Ishikawa (cell line): ENCODE results near the gene RASA3.
A peak's percentile ranks its signal among the peaks of the same experiment; 100 is the strongest.

ENCODE experiments used
- CEBPB ChIP-seq: IDR thresholded peaks from 2 replicates; pipeline ENCODE4 v1.6.1; 2012
- CREB1 ChIP-seq: IDR thresholded peaks from 2 replicates; pipeline ENCODE4 v1.6.1; 2012; ENCODE audit warnings: low read depth
- EGR1 ChIP-seq: IDR thresholded peaks from 2 replicates; pipeline ENCODE4 v1.6.1; 2012
- EP300 ChIP-seq: IDR thresholded peaks from 2 replicates; pipeline ENCODE4 v1.6.1; 2012; ENCODE audit warnings: borderline replicate concordance
- FOXM1 ChIP-seq: IDR thresholded peaks from 2 replicates; pipeline ENCODE4 v1.6.1; 2012; ENCODE audit warnings: low read depth, borderline replicate concordance
- NFIC ChIP-seq: IDR thresholded peaks from 2 replicates; pipeline ENCODE4 v1.6.1; 2012
- RAD21 ChIP-seq: IDR thresholded peaks from 2 replicates; pipeline ENCODE4 v1.6.1; 2012; ENCODE audit warnings: low read depth
- TAF1 ChIP-seq: IDR thresholded peaks from 2 replicates; pipeline ENCODE4 v1.6.1; 2012; ENCODE audit warnings: low read depth, mild to moderate bottlenecking
- TCF12 ChIP-seq: IDR thresholded peaks from 2 replicates; pipeline ENCODE4 v1.6.1; 2012; ENCODE audit warnings: low read depth
- TEAD4 ChIP-seq: IDR thresholded peaks from 2 replicates; pipeline ENCODE4 v1.6.1; 2012
- YY1 ChIP-seq: IDR thresholded peaks from 2 replicates; pipeline ENCODE4 v1.6.1; 2012; ENCODE audit warnings: low read depth
- ZBTB7A ChIP-seq: IDR thresholded peaks from 2 replicates; pipeline ENCODE4 v1.6.1; 2012; ENCODE audit warnings: low read depth
- TF ChIP-seq, protein P1 (sequence below): IDR thresholded peaks from 2 replicates; pipeline ENCODE4 v1.6.1; 2012
- TF ChIP-seq, protein P2 (sequence below): IDR thresholded peaks from 2 replicates; pipeline ENCODE4 v1.6.1; 2012; ENCODE audit warnings: low read depth, mild to moderate bottlenecking
- TF ChIP-seq, protein P3 (sequence below): IDR thresholded peaks from 2 replicates; pipeline ENCODE4 v1.6.1; 2012

Gene RASA3

GRCh38 chr13:114048443-114048842, 84.0 kb downstream of the RASA3 start:
- TF ChIP-seq CREB1 = no peak
- TF ChIP-seq, protein P1, sequence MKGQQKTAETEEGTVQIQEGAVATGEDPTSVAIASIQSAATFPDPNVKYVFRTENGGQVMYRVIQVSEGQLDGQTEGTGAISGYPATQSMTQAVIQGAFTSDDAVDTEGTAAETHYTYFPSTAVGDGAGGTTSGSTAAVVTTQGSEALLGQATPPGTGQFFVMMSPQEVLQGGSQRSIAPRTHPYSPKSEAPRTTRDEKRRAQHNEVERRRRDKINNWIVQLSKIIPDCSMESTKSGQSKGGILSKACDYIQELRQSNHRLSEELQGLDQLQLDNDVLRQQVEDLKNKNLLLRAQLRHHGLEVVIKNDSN = no peak
- no peak for TF ChIP-seq FOXM1
- TF ChIP-seq YY1 = no peak
- TF ChIP-seq, protein P2, sequence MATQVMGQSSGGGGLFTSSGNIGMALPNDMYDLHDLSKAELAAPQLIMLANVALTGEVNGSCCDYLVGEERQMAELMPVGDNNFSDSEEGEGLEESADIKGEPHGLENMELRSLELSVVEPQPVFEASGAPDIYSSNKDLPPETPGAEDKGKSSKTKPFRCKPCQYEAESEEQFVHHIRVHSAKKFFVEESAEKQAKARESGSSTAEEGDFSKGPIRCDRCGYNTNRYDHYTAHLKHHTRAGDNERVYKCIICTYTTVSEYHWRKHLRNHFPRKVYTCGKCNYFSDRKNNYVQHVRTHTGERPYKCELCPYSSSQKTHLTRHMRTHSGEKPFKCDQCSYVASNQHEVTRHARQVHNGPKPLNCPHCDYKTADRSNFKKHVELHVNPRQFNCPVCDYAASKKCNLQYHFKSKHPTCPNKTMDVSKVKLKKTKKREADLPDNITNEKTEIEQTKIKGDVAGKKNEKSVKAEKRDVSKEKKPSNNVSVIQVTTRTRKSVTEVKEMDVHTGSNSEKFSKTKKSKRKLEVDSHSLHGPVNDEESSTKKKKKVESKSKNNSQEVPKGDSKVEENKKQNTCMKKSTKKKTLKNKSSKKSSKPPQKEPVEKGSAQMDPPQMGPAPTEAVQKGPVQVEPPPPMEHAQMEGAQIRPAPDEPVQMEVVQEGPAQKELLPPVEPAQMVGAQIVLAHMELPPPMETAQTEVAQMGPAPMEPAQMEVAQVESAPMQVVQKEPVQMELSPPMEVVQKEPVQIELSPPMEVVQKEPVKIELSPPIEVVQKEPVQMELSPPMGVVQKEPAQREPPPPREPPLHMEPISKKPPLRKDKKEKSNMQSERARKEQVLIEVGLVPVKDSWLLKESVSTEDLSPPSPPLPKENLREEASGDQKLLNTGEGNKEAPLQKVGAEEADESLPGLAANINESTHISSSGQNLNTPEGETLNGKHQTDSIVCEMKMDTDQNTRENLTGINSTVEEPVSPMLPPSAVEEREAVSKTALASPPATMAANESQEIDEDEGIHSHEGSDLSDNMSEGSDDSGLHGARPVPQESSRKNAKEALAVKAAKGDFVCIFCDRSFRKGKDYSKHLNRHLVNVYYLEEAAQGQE = no peak
- TF ChIP-seq EGR1 = no peak
- TF ChIP-seq TCF12 = no peak
- TF ChIP-seq, protein P3, sequence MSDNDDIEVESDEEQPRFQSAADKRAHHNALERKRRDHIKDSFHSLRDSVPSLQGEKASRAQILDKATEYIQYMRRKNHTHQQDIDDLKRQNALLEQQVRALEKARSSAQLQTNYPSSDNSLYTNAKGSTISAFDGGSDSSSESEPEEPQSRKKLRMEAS = no peak
- no peak for TF ChIP-seq TAF1
- no peak for TF ChIP-seq TEAD4
- no peak for TF ChIP-seq ZBTB7A
- no peak for TF ChIP-seq EP300

- TF ChIP-seq FOXM1 = peak; percentile 66
- TF ChIP-seq, protein P1 = peak; percentile 94
- TF ChIP-seq EP300 = peak; percentile 94
- TF ChIP-seq YY1 = no peak
- peak; percentile 95 for TF ChIP-seq EGR1
- no peak for TF ChIP-seq CREB1
- peak; percentile 72 for TF ChIP-seq TEAD4
- peak; percentile 28; the same call in 1 of the 2 replicates for TF ChIP-seq RAD21
- peak; percentile 78 for TF ChIP-seq NFIC
- TF ChIP-seq CEBPB = no peak
- TF ChIP-seq, protein P2 = no peak
- peak; percentile 96 for TF ChIP-seq TCF12
- TF ChIP-seq ZBTB7A = no peak
- no peak for TF ChIP-seq TAF1
- TF ChIP-seq, protein P3 = peak; percentile 57
Observed at GRCh38 chr13:114047358-114047881, 85.0 kb downstream of the RASA3 start.

DNA sequence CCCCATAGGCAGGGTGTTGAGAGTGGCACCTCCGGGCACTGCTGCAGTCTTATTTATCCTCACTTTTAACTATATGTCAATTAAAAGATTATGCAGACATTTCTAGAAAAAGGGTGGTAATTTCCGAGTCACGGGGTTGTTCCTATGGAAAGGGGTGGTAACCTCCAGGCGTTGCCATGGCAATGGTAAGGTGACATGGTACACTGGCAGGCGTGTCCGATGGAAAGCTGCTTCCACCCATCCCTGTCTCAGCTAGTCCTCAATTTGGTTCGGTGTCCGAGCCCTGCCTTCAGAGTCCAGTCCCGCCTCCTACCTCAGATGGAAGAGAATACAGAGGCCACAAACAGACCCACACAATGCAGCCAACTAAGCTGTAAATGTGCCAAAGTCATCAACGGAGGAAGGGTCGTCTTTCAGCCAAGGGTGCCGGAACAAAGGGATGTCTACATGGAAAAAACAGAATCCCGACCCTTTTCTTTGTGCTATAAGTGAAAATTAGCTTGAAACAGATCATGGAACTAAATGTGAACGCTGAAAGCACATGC, 85.9 kb downstream of the RASA3 start:
- TF ChIP-seq, protein P1 = 0 out of 2 replicates have a peak, but pooled peaks have one; percentile 28
- no peak for TF ChIP-seq CEBPB

- TF ChIP-seq ZBTB7A (0 out of 2 replicates have a peak, but pooled peaks have one; percentile 47), FOXM1 (no peak), TEAD4 (0 out of 2 replicates have a peak, but pooled peaks have one; percentile 15), RAD21 (no peak)
- TF ChIP-seq, protein P3 = no peak
Observed at GRCh38 chr13:114045113-114045735, 87.2 kb downstream of the RASA3 start.

DNA sequence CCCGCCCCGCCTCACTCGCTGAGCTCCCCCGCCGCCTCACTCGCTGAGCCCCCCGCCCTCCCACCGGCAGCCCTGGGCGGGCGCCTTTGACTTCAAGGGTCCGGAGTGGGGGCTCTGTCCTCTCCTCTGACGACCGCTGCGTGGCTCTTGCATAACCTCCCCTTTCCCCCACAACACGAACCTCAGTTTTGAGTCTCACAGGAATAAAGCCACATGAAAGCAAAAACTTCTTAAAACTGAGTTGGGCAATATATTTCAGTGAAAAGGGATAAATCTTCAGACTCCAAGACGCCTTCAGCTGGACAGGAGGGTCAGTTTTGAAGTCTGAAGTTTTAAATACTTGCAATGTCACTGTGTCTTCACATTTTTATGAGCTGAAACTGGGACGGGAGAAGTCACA, 87.9 kb downstream of the RASA3 start:
- no peak for TF ChIP-seq RAD21
- TF ChIP-seq FOXM1 = no peak
- no peak for TF ChIP-seq NFIC
- TF ChIP-seq, protein P1 = no peak
- TF ChIP-seq CEBPB = peak; percentile 86
- TF ChIP-seq ZBTB7A = peak; percentile 67; the same call in 1 of the 2 replicates
- no peak for TF ChIP-seq TEAD4
- TF ChIP-seq EP300 = no peak
- TF ChIP-seq, protein P3 = no peak
- no peak for TF ChIP-seq EGR1
- TF ChIP-seq TCF12 = no peak
- no peak for TF ChIP-seq CREB1
- TF ChIP-seq, protein P2 = no peak
- TF ChIP-seq YY1 = no peak
